Kidney glomerular epithelial cell (primary cell): Measurements from ENCODE around the gene AOPEP.

Source experiments
- DNase-seq: peaks from one replicate; lab custom pipeline; 2025; lab: John Stamatoyannopoulos, UW

AOPEP gene

DNA sequence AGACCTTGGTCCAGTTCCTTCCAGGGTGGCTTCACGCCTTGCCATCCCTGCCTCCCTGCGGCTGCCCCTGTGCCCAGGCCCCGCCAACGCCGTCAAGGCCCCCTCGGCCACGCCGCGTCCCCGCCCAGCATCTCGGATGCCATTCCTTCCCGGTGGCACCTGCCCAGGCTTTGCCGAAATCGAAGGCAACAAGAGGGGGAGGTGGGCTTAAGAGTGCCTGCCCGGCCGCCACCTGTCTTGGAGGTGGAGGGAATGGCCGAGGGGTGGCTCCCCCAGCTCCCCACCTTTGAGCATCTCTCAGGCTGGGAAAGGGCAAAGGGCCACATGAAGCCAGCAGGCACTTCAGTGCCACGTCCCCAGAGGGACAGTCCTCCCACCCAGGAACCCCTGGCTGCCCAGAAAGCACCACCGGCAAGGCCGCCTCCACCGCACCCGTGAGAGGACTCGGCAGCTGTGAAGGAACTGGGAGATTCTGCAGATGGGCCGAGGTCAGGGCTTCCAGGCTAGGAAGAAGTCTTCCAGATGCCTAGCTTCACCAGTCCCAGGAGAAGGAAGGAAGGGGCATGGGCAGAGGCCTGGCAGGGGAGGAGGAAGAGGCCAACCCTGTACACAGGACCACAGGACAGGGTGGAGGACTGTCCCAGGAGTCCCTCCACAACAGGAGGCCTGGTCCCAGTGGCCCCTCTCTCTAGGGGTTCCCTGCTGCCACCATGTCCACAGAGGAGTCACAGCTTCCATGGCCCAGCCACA is 373.0 kb downstream of the AOPEP start:
- DNase-seq, result no peak

GRCh38 chr9:95100071-95100627 is 373.6 kb downstream of the AOPEP start:
- peak; percentile 79 for DNase-seq

DNA sequence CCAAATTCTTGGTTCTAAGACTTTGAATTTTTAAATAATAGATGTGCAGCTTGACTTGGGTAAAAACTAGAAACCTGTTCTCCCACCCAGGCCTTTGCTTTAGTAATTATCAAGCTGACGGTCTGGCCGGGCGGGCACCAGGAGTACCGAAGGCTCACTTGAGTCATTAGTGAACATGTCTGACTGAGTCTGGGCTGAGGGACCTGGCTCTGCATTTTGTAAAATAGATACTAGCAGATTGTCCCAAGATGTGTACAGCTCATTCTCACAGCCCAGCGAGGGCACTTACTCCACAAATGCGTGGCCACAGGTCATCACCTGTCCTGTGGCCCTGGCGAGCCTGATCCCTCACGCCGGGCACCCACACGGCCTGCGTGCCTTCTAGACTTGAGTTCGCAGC is 374.8 kb downstream of the AOPEP start:
- no peak for DNase-seq

DNA sequence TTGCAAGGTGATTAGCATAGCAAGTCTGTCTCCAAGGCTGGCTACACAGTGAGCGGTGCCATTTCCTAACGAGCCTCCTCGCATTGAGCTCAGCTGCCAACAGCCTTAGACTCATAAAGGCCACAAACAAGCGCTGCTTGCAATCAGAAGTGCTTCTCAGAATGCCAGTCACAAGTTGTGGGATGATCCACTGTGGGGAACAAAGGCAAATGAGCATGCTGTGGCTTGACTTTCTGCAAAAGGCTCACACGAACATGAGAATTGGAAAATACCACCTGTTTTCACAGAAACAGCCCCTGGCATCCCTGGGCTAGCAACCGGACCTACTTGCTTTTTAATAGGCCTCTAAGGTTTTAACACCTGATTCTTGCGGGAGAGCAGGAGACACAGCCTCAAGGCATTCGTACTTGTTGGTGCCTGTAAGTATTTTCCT is 375.5 kb downstream of the AOPEP start:
- DNase-seq, result no peak

GRCh38 chr9:95102572-95102971 is 376.1 kb downstream of the AOPEP start:
- DNase-seq, result no peak

GRCh38 chr9:95103281-95103771 is 376.8 kb downstream of the AOPEP start:
- no peak for DNase-seq

GRCh38 chr9:95103871-95104580 is 377.5 kb downstream of the AOPEP start:
- no peak for DNase-seq

DNA sequence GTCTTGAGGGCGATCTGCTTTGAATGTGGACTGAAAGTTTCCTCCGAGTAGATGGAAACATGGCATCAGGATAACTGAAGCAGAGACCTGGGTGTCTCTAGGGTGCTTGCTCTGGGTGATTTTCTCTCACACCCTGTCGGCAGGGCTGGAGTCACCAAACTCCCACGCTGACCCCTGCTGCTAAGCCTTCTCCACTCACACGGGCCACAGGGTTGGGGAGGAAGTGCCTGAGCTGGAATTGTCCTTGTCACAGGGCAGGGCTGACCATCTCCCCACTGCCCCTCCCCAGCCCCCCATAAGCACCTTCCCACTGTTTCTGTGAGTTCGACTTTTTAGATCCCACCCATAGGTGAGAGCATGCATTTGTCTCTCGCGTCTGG is 378.1 kb downstream of the AOPEP start:
- no peak for DNase-seq

DNA sequence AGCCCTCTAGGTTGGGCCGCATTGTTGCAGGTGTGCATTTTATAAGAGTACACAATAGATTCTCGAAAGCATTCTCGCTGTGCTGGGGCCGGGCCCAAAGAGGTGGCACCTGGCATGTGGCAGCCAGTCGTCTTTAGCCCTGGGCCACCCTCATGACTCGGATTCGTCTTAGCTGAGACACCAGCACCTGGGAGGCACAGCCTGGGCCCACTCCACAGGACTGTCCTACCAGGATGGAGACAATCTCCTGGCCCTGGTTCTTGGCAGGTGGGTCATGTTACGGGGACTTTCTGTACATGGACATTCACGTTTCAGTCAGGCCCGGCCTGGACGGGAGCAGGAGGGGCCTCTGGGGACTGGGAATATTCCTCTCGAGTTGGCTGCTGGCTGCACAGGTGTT is 378.5 kb downstream of the AOPEP start:
- no peak for DNase-seq

DNA sequence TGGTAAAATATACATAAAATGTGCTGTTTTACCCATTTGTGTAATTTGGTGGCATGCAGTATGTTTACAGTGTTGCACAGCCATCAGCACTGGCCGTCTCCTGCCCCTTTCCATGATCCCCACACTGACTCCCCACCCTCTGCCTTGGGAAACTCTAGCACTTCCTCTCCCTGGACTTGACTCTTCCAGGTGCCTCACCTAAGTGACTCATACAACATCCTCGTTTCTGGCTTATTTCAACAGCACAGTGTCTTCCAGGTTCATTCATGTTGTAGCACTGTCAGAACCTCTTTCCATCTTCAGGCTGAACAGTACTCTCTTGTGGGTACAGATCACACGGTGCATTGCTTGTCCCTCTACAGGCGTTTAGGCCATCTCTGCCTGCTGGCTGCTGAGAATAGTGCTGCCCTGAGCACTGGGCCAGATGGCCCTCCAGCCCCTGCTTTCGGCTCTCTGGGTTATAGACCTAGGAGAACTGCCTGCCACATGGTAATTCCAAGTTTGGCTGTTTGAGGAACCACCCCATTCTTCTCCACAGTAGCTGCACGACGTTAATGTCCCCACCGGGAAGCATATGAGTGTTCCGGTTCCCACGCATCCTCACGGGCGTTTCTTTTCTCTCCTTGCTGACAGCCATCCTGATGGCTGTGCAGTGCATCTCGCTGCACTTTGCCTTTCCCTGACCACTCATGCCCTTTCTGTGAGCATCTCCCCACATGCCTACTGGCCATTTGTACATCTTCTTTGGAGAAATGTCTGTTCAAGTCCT is 379.2 kb downstream of the AOPEP start:
- DNase-seq, result no peak

GRCh38 chr9:95107001-95107749 is 380.7 kb downstream of the AOPEP start:
- DNase-seq, result peak; percentile 37

DNA sequence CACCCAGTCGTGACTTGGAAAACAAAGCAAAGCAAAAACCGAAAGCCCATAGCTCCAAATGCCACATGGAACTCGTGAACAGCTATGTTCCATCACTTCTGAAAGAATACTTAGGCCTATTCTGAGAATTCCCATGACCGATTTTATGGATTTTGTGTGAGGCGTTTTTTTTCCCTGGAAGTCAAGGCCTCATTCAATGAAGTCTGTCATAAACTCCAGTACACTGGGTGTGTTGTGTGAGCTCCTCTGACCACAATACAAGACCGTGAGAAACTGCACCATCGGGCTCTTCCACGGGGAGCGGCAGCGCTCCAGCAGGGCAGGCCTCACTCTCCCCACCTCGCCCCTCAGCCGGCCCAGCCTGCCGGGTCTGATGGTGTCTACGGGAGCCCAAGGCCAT is 381.5 kb downstream of the AOPEP start:
- DNase-seq, result no peak

- DNase-seq, result no peak
These were observed 382.3 kb downstream of the AOPEP start for GRCh38 chr9:95108777-95109176.

GRCh38 chr9:95109456-95109855 is 383.0 kb downstream of the AOPEP start:
- DNase-seq, result no peak

GRCh38 chr9:95110921-95111525 is 384.5 kb downstream of the AOPEP start:
- no peak for DNase-seq

GRCh38 chr9:95111716-95112115 is 385.2 kb downstream of the AOPEP start:
- no peak for DNase-seq

- no peak for DNase-seq
These were observed 386.2 kb downstream of the AOPEP start for GRCh38 chr9:95112436-95113280.

- no peak for DNase-seq
These were observed 388.6 kb downstream of the AOPEP start for GRCh38 chr9:95115104-95115503.

- DNase-seq, result peak; percentile 2
These were observed 389.7 kb downstream of the AOPEP start for GRCh38 chr9:95116002-95116807.
